Kidney (tissue), 14 donors: ENCODE measurements around the gene RAPH1. TPM values are rescaled to one million over a fixed set of nuclear protein-coding genes. Genes with fewer than 3 reads are reported as not detected.

Experiments used
- DNase-seq, 5 donors: peaks; one replicate each; pipeline ENCODE4 v3.0.0-alpha.2; 2013 to 2020
- FAIRE-seq: peaks from 2 replicates; lab custom pipeline; 2012; peaks lifted over from hg19 to GRCh38; lab: Jason Lieb, UNC
- H3K27ac ChIP-seq, 2 donors: one replicate each; pipeline ENCODE4 v1.7.0; 2013; ENCODE audit warnings: low read depth in 2 of 2, low read length in 2 of 2, inconsistent platforms in 1 of 2
- H3K27me3 ChIP-seq: one replicate; pipeline ENCODE4 v1.7.1; 2013; ENCODE audit warnings: low read length, inconsistent platforms; ENCODE audit not compliant: control insufficient read depth, insufficient read depth
- H3K36me3 ChIP-seq, 3 donors: one replicate each; pipeline versions ENCODE4 v1.7.0 to v1.7.1; 2013; ENCODE audit warnings: low read length in 3 of 3, control low read depth in 1 of 3, inconsistent platforms in 1 of 3; ENCODE audit not compliant: insufficient read depth in 3 of 3, control insufficient read depth in 2 of 3
- H3K4me1 ChIP-seq, 3 donors: one replicate each; pipeline versions ENCODE4 v1.7.0 to v1.7.1; 2013; ENCODE audit warnings: low read length in 3 of 3, inconsistent platforms in 1 of 3, low read depth in 1 of 3; ENCODE audit not compliant: control insufficient read depth in 2 of 3, insufficient read depth in 2 of 3
- H3K4me3 ChIP-seq, 3 donors: one replicate each; pipeline versions ENCODE4 v1.7.0 to v1.8.1; 2013; ENCODE audit warnings: low read length in 3 of 3, control low read depth in 1 of 3, inconsistent platforms in 1 of 3
- H3K9ac ChIP-seq, 3 donors: one replicate each; pipeline versions ENCODE4 v1.7.0 to v1.7.1; 2013; ENCODE audit warnings: low read length in 3 of 3, control low read depth in 1 of 3, inconsistent platforms in 1 of 3
- H3K9me3 ChIP-seq, 3 donors: one replicate each; pipeline versions ENCODE4 v1.7.0 to v1.7.1; 2013; ENCODE audit warnings: low read length in 3 of 3, control low read depth in 1 of 3, inconsistent platforms in 1 of 3; ENCODE audit not compliant: control insufficient read depth in 2 of 3, insufficient read depth in 1 of 3
- CTCF ChIP-seq: IDR thresholded peaks from 3 replicates; pipeline ENCODE4 v1.5.1; 2012; ENCODE audit warnings: mild to moderate bottlenecking, moderate library complexity, borderline replicate concordance; ENCODE audit not compliant: insufficient read depth; ENCODE audit errors: extremely low read depth
- intact Hi-C: fragments of 100-400 bp; cut with DNase I; formaldehyde crosslinking; loops from one replicate; pipeline ENCODE4 v1.11.1; 2022
- polyA plus RNA-seq: library from polyadenylated mRNA; stranded (reverse); fragments of 350-450 nt; fragmentation: Illumina TruSeq; extraction: RNeasy Lipid Tissue Mini Kit (QIAGEN cat#74804); gene quantifications from one replicate; pipeline ENCODE4 v1.2.3, GENCODE V29; 2014; ENCODE audit warnings: low read depth, low replicate concordance; ENCODE audit not compliant: insufficient read depth
- total RNA-seq: library from RNA; stranded (reverse); fragmentation: NEBNext Ultra II Directional; extraction: Animal tissue kit (Norgen Biotek cat#: 25700); gene quantifications from one replicate; pipeline ENCODE4 v1.2.1, GENCODE V29; 2021
- donor health status: control.
- donor health status: control.
- donor health status: control.
- donor health status: control.
- donor health status: control.
- donor health status: DM: yes; HTN: yes; CAD: no.
- donor health status: Normal renal cell carcinoma (clear cell type).

Gene RAPH1
- total and polyA plus RNA-seq, 2 donors from 2014 or later = 3.5 to 90.7 TPM

DNA sequence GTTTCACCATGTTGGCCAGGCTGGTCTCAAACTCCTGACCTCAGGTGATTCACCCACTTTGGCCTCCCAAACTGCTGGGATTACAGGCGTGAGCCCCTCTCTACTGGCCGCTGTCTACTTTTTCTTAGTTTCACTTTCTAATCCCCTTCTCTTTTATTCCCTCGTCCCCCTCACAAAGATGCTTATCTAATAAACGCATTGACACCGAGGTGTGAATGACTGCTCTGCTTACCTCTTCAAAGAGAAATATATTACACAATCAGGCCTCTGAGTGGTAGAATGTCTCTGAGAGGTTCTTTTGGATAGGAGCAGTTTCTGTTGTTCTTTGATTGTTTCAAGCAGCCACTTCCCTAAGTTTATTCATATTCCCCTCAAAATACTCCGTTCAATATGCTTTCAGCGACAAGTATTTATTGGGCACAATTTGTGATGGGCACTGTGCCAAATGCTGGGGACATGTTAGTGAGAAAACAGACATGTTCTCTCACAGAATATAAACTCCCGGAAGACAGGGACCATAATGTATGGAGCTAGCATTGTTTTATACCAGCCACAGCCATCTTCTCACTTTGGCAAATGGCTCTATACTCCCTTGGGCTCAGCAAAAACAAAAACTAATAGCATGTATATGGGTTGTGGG, 34.7 kb upstream of the RAPH1 start:
- no peak for FAIRE-seq

DNA sequence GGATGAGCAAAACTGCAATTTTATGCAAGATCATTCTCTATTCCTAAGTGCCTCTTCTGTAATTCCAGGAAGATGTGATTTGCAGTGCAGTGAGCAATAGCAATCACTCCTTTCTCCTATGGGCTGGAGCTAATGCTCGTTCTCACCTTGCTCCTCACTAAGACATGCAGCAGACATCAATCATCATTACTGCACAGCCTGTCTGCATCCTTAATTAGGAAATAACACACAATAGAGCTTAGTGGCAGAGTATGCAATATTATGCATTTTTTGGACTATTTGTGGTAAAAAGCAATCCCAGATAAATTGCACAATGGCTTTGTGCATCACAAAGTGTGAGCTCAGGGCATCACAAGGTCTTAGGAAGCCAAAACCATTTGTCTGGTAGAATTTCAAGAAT, 32.6 kb upstream of the RAPH1 start:
- intact Hi-C loops = no loop called here
- H3K4me1 ChIP-seq = no peaks in the 10 kb centered on the region
- H3K9me3 ChIP-seq = no peaks in the 10 kb centered on the region
- DNase-seq = no peak
- no peak for FAIRE-seq
- H3K27me3 ChIP-seq = no peaks in the 10 kb centered on the region
- H3K9ac ChIP-seq = no peak overlapping the region
- H3K4me3 ChIP-seq = no peak overlapping the region
- H3K36me3 ChIP-seq = no peaks in the 10 kb centered on the region
- TF ChIP-seq CTCF = no peak
- H3K27ac ChIP-seq = no peak overlapping the region

More for the DNA sequence above, 34.7 kb upstream of the RAPH1 start:
- Histone ChIP-seq H3K27me3 (no peaks in the 10 kb centered on the region), H3K36me3 (no peaks in the 10 kb centered on the region), H3K4me3 (no peak overlapping the region), H3K4me1 (no peaks in the 10 kb centered on the region), H3K9ac (no peak overlapping the region), H3K27ac (no peak overlapping the region), H3K9me3 (no peaks in the 10 kb centered on the region)
- no peak for TF ChIP-seq CTCF
- DNase-seq = no peak
- intact Hi-C loops = no loop called here

- Histone ChIP-seq H3K4me3 (no peak overlapping the region), H3K27me3 (no peaks in the 10 kb centered on the region), H3K36me3 (no peaks in the 10 kb centered on the region), H3K27ac (no peak overlapping the region), H3K9ac (no peak overlapping the region), H3K4me1 (no peaks in the 10 kb centered on the region), H3K9me3 (no peaks in the 10 kb centered on the region)
- no peak for TF ChIP-seq CTCF
- DNase-seq = no peak
- no peak for FAIRE-seq
- intact Hi-C loops = no loop called here
Measured at GRCh38 chr2:203566161-203566560, 31.1 kb upstream of the RAPH1 start.

GRCh38 chr2:203565076-203565475, 30.0 kb upstream of the RAPH1 start:
- FAIRE-seq (no peak), DNase-seq (no peak)
- no peaks in the 10 kb centered on the region for H3K36me3 ChIP-seq
- intact Hi-C loops = no loop called here
- no peak for TF ChIP-seq CTCF
- no peak overlapping the region for H3K27ac ChIP-seq
- H3K9me3 ChIP-seq = no peaks in the 10 kb centered on the region
- no peaks in the 10 kb centered on the region for H3K27me3 ChIP-seq
- no peaks in the 10 kb centered on the region for H3K4me1 ChIP-seq
- no peak overlapping the region for H3K4me3 ChIP-seq
- no peak overlapping the region for H3K9ac ChIP-seq
